Activated CD8-positive, alpha-beta memory T cell treated with anti-CD3 and anti-CD28 coated beads, Interleukin-2, amount 50 U/mL, for 4 hours (primary cell): Measurements from ENCODE around the gene PIAS4.

Experiments
- DNase-seq: peaks from one replicate; pipeline ENCODE4 v3.0.0-alpha.2; 2020

The PIAS4 gene

GRCh38 chr19:4043401-4043800, 35.9 kb downstream of the PIAS4 start:
- DNase-seq = no peak

GRCh38 chr19:4043966-4044715, 36.6 kb downstream of the PIAS4 start:
- DNase-seq = no peak

GRCh38 chr19:4044990-4045465, 37.5 kb downstream of the PIAS4 start:
- no peak for DNase-seq

- no peak for DNase-seq
Observed at GRCh38 chr19:4045597-4046361, 38.2 kb downstream of the PIAS4 start.

GRCh38 chr19:4046362-4046691, 38.8 kb downstream of the PIAS4 start:
- DNase-seq = no peak

- DNase-seq = no peak
Observed at GRCh38 chr19:4046946-4047683, 39.6 kb downstream of the PIAS4 start.

GRCh38 chr19:4049432-4049831, 41.9 kb downstream of the PIAS4 start:
- no peak for DNase-seq

GRCh38 chr19:4051175-4052101, 43.9 kb downstream of the PIAS4 start:
- no peak for DNase-seq

GRCh38 chr19:4052114-4052992, 44.8 kb downstream of the PIAS4 start:
- no peak for DNase-seq

GRCh38 chr19:4052993-4053422, 45.5 kb downstream of the PIAS4 start:
- no peak for DNase-seq

GRCh38 chr19:4053423-4054324, 46.1 kb downstream of the PIAS4 start:
- DNase-seq = no peak

- no peak for DNase-seq
Observed at GRCh38 chr19:4054441-4055208, 47.1 kb downstream of the PIAS4 start.

GRCh38 chr19:4055209-4055552, 47.6 kb downstream of the PIAS4 start:
- no peak for DNase-seq

GRCh38 chr19:4057931-4058692, 50.6 kb downstream of the PIAS4 start:
- peak; percentile 76 for DNase-seq

- no peak for DNase-seq
Observed at GRCh38 chr19:4058693-4059452, 51.3 kb downstream of the PIAS4 start.

- DNase-seq = no peak
Observed at GRCh38 chr19:4059453-4059871, 51.9 kb downstream of the PIAS4 start.

GRCh38 chr19:4059891-4060620, 52.5 kb downstream of the PIAS4 start:
- peak; percentile 69 for DNase-seq
